Astrocyte (in vitro differentiated cells and primary cell): ENCODE measurements around the gene ATP1B1. TPM values are rescaled to one million over a fixed set of nuclear protein-coding genes. Genes with fewer than 3 reads are reported as not detected.

ENCODE experiments used
- DNase-seq: peaks from one replicate; pipeline ENCODE4 v3.0.0-alpha.2; 2010; ENCODE audit warnings: low read depth
- FAIRE-seq: peaks from 2 replicates; lab custom pipeline; 2011; peaks lifted over from hg19 to GRCh38; lab: Jason Lieb, UNC
- H2AFZ ChIP-seq: 2 replicates; pipeline ENCODE4 v1.6.0; 2012; ENCODE audit warnings: low read depth, low read length, inconsistent platforms
- H3K27ac ChIP-seq: 2 replicates; pipeline ENCODE4 v1.5.1; 2011; ENCODE audit warnings: low read depth, low read length, inconsistent platforms
- H3K27me3 ChIP-seq: 2 replicates; pipeline ENCODE4 v1.6.0; 2011; ENCODE audit warnings: low read length, inconsistent platforms; ENCODE audit not compliant: insufficient read depth
- H3K36me3 ChIP-seq: 2 replicates; pipeline ENCODE4 v1.5.1; 2011; ENCODE audit warnings: low read length, inconsistent platforms; ENCODE audit not compliant: insufficient read depth
- H3K4me1 ChIP-seq: 2 replicates; pipeline ENCODE4 v1.5.1; 2011; ENCODE audit warnings: low read length, inconsistent platforms; ENCODE audit not compliant: insufficient read depth
- H3K4me2 ChIP-seq: 2 replicates; pipeline ENCODE4 v1.6.0; 2012; ENCODE audit warnings: low read length, inconsistent platforms
- H3K4me3 ChIP-seq: 2 replicates; pipeline ENCODE4 v1.5.1; 2011; ENCODE audit warnings: low read depth, mild to moderate bottlenecking, low read length, inconsistent platforms; ENCODE audit not compliant: insufficient read depth
- H3K79me2 ChIP-seq: 2 replicates; pipeline ENCODE4 v1.6.0; 2012; ENCODE audit warnings: mild to moderate bottlenecking, low read length, inconsistent platforms; ENCODE audit not compliant: insufficient read depth
- H3K9ac ChIP-seq: 2 replicates; pipeline ENCODE4 v1.6.0; 2012; ENCODE audit warnings: mild to moderate bottlenecking, low read length, inconsistent platforms
- H3K9me3 ChIP-seq: 2 replicates; pipeline ENCODE4 v1.5.1; 2012; ENCODE audit warnings: low read depth, mild to moderate bottlenecking, low read length, inconsistent platforms; ENCODE audit not compliant: insufficient read depth
- H4K20me1 ChIP-seq: 2 replicates; pipeline ENCODE4 v1.6.0; 2012; ENCODE audit warnings: low read length, inconsistent platforms; ENCODE audit not compliant: insufficient read depth
- H3K27ac Mint-ChIP-seq: one replicate; pipeline ENCODE4 v1.8.0; 2021; ENCODE audit warnings: mild to moderate bottlenecking, mixed read lengths; ENCODE audit not compliant: unreplicated experiment
- H3K27me3 Mint-ChIP-seq: one replicate; pipeline ENCODE4 v1.8.0; 2021; ENCODE audit warnings: low read depth, mixed read lengths; ENCODE audit not compliant: unreplicated experiment
- H3K36me3 Mint-ChIP-seq: one replicate; pipeline ENCODE4 v1.8.0; 2021; ENCODE audit warnings: low read depth, mixed read lengths; ENCODE audit not compliant: unreplicated experiment
- H3K4me1 Mint-ChIP-seq: one replicate; pipeline ENCODE4 v1.8.0; 2021; ENCODE audit warnings: low read depth, mixed read lengths; ENCODE audit not compliant: unreplicated experiment
- H3K4me3 Mint-ChIP-seq: one replicate; pipeline ENCODE4 v1.8.0; 2021; ENCODE audit warnings: mild to moderate bottlenecking, moderate library complexity, mixed read lengths; ENCODE audit not compliant: unreplicated experiment
- H3K9me3 Mint-ChIP-seq: one replicate; pipeline ENCODE4 v1.8.0; 2021; ENCODE audit warnings: mild to moderate bottlenecking, mixed read lengths; ENCODE audit not compliant: unreplicated experiment
- CTCF ChIP-seq: IDR thresholded peaks from 2 replicates; pipeline ENCODE4 v1.5.1; 2011; ENCODE audit warnings: low read depth, mild to moderate bottlenecking, inconsistent platforms, low read length, moderate library complexity; ENCODE audit not compliant: insufficient read depth
- EZH2 ChIP-seq: IDR thresholded peaks from 2 replicates; pipeline ENCODE4 v1.6.1; 2012; ENCODE audit warnings: mild to moderate bottlenecking, low read length, inconsistent platforms; ENCODE audit not compliant: insufficient read depth
- total RNA-seq: library from RNA; stranded (reverse); gene quantifications from 2 replicates; pipeline ENCODE4 v1.2.1, GENCODE V29; 2021

The ATP1B1 gene
- total RNA-seq, 1 donor from 2014 or later, result 56.5 TPM

GRCh38 chr1:169156580-169156979, 50.1 kb downstream of the ATP1B1 start:
- Histone ChIP-seq H3K27me3 (no peaks in the 10 kb centered on the region), H3K36me3 (no peaks in the 10 kb centered on the region), H3K27ac (no peak overlapping the region), H3K4me1 (peaks cover 8% of the 10 kb centered on the region), H3K4me3 (no peak overlapping the region), H3K79me2 (no peaks in the 10 kb centered on the region), H3K4me2 (no peak overlapping the region), H3K9me3 (no peaks in the 10 kb centered on the region), H2AFZ (no peak overlapping the region), H4K20me1 (no peaks in the 10 kb centered on the region), H3K9ac (no peak overlapping the region)
- H3K4me1 Mint-ChIP-seq, result no peaks in the 10 kb centered on the region
- DNase-seq (no peak), FAIRE-seq (no peak)
- no peak overlapping the region for H3K27ac Mint-ChIP-seq
- H3K9me3 Mint-ChIP-seq, result peaks cover 2% of the 10 kb centered on the region
- TF ChIP-seq EZH2, result no peak
- TF ChIP-seq CTCF, result no peak
- H3K4me3 Mint-ChIP-seq, result no peak overlapping the region
- no peaks in the 10 kb centered on the region for H3K27me3 Mint-ChIP-seq
- H3K36me3 Mint-ChIP-seq, result peaks cover 1% of the 10 kb centered on the region

- Histone ChIP-seq H3K79me2 (no peaks in the 10 kb centered on the region), H4K20me1 (no peaks in the 10 kb centered on the region), H3K27ac (no peak overlapping the region), H3K4me1 (peaks cover 14% of the 10 kb centered on the region), H3K4me3 (no peak overlapping the region), H3K4me2 (no peak overlapping the region), H3K36me3 (no peaks in the 10 kb centered on the region), H3K27me3 (no peaks in the 10 kb centered on the region), H3K9me3 (no peaks in the 10 kb centered on the region), H2AFZ (no peak overlapping the region), H3K9ac (no peak overlapping the region)
- Mint-ChIP-seq H3K4me1 (peaks cover 3% of the 10 kb centered on the region), H3K4me3 (no peak overlapping the region), H3K36me3 (peaks cover 4% of the 10 kb centered on the region), H3K27ac (no peak overlapping the region), H3K27me3 (no peaks in the 10 kb centered on the region), H3K9me3 (no peaks in the 10 kb centered on the region)
- TF ChIP-seq EZH2 (no peak), CTCF (no peak)
- FAIRE-seq, result no peak
- DNase-seq, result peak; percentile 58
These were observed 54.5 kb downstream of the ATP1B1 start for GRCh38 chr1:169160845-169161495.

- Mint-ChIP-seq H3K36me3 (peaks cover 4% of the 10 kb centered on the region), H3K9me3 (no peaks in the 10 kb centered on the region), H3K4me3 (no peak overlapping the region), H3K27me3 (no peaks in the 10 kb centered on the region), H3K27ac (no peak overlapping the region), H3K4me1 (peaks cover 3% of the 10 kb centered on the region)
- no peak overlapping the region for H3K27ac ChIP-seq
- H4K20me1 ChIP-seq, result no peaks in the 10 kb centered on the region
- no peak overlapping the region for H3K4me3 ChIP-seq
- H2AFZ ChIP-seq, result no peak overlapping the region
- no peaks in the 10 kb centered on the region for H3K36me3 ChIP-seq
- H3K9ac ChIP-seq, result no peak overlapping the region
- H3K27me3 ChIP-seq, result no peaks in the 10 kb centered on the region
- no peaks in the 10 kb centered on the region for H3K79me2 ChIP-seq
- no peaks in the 10 kb centered on the region for H3K9me3 ChIP-seq
- no peak for DNase-seq
- peaks cover 14% of the 10 kb centered on the region for H3K4me1 ChIP-seq
- FAIRE-seq, result no peak
- TF ChIP-seq CTCF (no peak), EZH2 (no peak)
- no peak overlapping the region for H3K4me2 ChIP-seq
These were observed 55.2 kb downstream of the ATP1B1 start for GRCh38 chr1:169161496-169162194.
